Endothelial cell of hepatic sinusoid (primary cell): Measurements from ENCODE around the gene VN1R5.
"Not testable (repeated sequence)": the region's sequence is repeated elsewhere in the genome, so short reads cannot be mapped to it uniquely, and the experiment has no call there.

ENCODE experiments used
- in situ Hi-C: cut with HindIII; loops from 2 replicates; pipeline ENCODE4 v1.10.0; 2017; ENCODE audit warnings: low sequenced_read_pairs

The VN1R5 gene

GRCh38 chr1:247270003-247270402, 14.1 kb downstream of the VN1R5 start:
- in situ Hi-C loops, result no loop called here

GRCh38 chr1:247273013-247273412, 17.1 kb downstream of the VN1R5 start:
- in situ Hi-C loops, result no loop called here

GRCh38 chr1:247274605-247275256, 18.9 kb downstream of the VN1R5 start:
- in situ Hi-C loops, result no loop called here

- in situ Hi-C loops, result no loop called here
These were observed 21.3 kb downstream of the VN1R5 start for GRCh38 chr1:247277191-247277590.

- in situ Hi-C loops, result no loop called here
These were observed 25.2 kb downstream of the VN1R5 start for GRCh38 chr1:247281001-247281574.

- in situ Hi-C loops, result no loop called here
These were observed 30.3 kb downstream of the VN1R5 start for GRCh38 chr1:247286134-247286670.

GRCh38 chr1:247287460-247287859, 31.6 kb downstream of the VN1R5 start:
- in situ Hi-C loops, result no loop called here

- in situ Hi-C loops, result no loop called here
These were observed 32.5 kb downstream of the VN1R5 start for GRCh38 chr1:247288341-247288740.

- in situ Hi-C loops, result not testable (repeated sequence)
These were observed 33.5 kb downstream of the VN1R5 start for GRCh38 chr1:247289274-247289892.

GRCh38 chr1:247290576-247290975, 34.7 kb downstream of the VN1R5 start:
- in situ Hi-C loops, result no loop called here

- in situ Hi-C loops, result no loop called here
These were observed 35.3 kb downstream of the VN1R5 start for GRCh38 chr1:247291161-247291560.

- in situ Hi-C loops, result no loop called here
These were observed 36.1 kb downstream of the VN1R5 start for GRCh38 chr1:247291833-247292561.

GRCh38 chr1:247293047-247293446, 37.2 kb downstream of the VN1R5 start:
- in situ Hi-C loops, result no loop called here

GRCh38 chr1:247294282-247294681, 38.4 kb downstream of the VN1R5 start:
- in situ Hi-C loops, result no loop called here

- in situ Hi-C loops, result no loop called here
These were observed 39.4 kb downstream of the VN1R5 start for GRCh38 chr1:247295274-247295684.

GRCh38 chr1:247295746-247296145, 39.9 kb downstream of the VN1R5 start:
- in situ Hi-C loops, result no loop called here

GRCh38 chr1:247296599-247297180, 40.8 kb downstream of the VN1R5 start:
- in situ Hi-C loops, result no loop called here

- in situ Hi-C loops, result no loop called here
These were observed 41.6 kb downstream of the VN1R5 start for GRCh38 chr1:247297263-247298123.

- in situ Hi-C loops, result no loop called here
These were observed 42.2 kb downstream of the VN1R5 start for GRCh38 chr1:247298124-247298481.

- in situ Hi-C loops, result no loop called here
These were observed 42.8 kb downstream of the VN1R5 start for GRCh38 chr1:247298701-247299100.
